ENCODE data around the gene MBOAT7.
"Not testable (repeated sequence)": the region's sequence is repeated elsewhere in the genome, so short reads cannot be mapped to it uniquely, and the experiment has no call there.

MBOAT7 gene

DNA sequence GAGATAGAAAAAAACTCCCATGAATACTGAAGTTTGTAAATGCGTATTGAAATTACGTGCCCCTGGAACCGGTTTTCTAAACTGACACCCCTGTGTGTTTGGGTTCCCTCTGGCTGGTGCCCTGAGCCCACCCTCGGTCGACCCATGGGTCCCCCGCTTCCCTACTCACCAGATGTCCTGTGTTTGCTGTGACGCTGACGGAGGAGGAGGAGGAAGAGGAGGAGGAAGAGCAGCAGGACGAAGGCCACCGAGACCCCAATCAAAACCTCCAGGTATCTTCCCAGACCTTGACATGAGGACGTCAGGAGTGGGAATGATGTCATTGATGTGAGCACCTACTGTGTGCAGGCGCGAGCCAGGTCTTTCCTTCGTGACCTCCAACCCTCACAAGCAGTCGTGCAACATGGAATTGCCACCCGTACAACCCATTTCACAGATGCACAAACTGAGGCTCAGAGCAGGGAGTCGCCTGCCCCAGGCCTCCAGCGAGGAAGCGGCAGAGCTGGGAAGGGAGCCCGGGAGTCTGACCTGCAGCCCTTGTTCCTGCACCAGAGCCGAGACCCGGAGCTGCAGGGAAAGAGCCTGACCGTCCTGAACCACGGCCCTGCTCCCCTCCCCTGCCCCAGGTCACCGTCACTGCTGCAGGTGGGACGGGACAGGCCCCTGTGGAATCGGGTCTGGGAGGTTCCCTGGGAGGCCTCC is 29.7 kb upstream of the MBOAT7 start:
- TF ChIP-seq, protein P1, sequence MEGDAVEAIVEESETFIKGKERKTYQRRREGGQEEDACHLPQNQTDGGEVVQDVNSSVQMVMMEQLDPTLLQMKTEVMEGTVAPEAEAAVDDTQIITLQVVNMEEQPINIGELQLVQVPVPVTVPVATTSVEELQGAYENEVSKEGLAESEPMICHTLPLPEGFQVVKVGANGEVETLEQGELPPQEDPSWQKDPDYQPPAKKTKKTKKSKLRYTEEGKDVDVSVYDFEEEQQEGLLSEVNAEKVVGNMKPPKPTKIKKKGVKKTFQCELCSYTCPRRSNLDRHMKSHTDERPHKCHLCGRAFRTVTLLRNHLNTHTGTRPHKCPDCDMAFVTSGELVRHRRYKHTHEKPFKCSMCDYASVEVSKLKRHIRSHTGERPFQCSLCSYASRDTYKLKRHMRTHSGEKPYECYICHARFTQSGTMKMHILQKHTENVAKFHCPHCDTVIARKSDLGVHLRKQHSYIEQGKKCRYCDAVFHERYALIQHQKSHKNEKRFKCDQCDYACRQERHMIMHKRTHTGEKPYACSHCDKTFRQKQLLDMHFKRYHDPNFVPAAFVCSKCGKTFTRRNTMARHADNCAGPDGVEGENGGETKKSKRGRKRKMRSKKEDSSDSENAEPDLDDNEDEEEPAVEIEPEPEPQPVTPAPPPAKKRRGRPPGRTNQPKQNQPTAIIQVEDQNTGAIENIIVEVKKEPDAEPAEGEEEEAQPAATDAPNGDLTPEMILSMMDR (IDR thresholded peaks at IDR 0.05; ENCODE audit: low read depth, low read length): no peak
- no peak for DNase-seq (ENCODE audit: extremely low read depth, low read depth)

DNA sequence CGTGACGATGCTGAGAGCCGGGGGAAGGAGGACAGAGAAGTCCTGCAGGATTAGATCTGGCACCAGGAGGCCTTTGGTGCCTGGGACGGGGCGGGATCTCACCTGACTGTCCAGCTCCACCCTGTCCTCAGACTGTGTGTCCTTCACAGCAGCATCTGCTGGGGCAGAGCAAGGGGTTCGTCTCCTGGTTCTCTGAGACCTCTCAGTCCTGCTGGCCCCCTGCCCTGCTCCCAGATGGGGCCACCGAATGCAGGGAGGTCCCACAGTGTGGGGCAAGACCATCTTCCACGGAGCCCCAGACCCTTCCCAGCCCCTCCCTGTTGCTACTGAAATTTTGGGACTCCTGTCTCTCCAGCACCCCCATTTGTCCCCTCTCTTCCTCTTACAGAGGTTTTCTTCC is 28.9 kb upstream of the MBOAT7 start:
- TF ChIP-seq, protein P1 (IDR thresholded peaks at IDR 0.05; ENCODE audit: low read depth, low read length): no peak
- no peak for DNase-seq (ENCODE audit: extremely low read depth, low read depth)

DNA sequence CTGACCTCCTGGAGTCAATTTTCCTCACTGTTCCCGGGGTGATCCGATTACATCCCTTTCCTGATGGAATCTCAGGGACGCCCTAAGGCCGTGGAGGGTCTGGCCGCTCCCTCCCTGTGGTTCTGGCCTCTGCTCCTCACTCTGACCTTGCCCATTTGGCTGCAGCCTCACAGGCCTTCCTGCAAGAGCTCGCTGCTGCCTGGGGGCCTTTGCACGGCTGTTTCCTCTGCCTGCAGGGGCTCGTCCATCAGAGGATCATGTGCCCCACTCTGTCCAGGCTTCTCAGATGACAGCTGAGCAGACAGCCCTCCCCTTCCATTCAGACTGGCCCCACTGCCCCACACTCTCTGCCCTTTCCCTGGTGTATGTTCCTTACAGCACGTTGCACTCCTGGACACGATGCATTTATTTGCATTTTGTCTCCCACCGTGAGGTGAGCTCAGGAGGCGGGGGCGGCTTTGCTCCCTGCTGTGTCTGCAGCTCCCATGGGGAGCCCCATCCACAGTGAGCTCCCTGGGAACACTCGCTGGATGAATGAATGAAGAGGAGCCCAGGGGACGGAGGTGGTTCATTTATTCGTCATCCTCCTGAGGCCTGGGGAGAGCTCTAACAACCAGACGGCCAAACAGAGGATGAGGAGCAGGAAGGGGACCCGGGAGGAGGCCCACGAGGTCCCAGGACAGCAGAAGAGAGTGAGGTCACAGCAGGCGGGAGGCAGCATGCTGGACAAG is 28.3 kb upstream of the MBOAT7 start:
- DNase-seq (ENCODE audit: extremely low read depth, low read depth): not testable (repeated sequence)

DNA sequence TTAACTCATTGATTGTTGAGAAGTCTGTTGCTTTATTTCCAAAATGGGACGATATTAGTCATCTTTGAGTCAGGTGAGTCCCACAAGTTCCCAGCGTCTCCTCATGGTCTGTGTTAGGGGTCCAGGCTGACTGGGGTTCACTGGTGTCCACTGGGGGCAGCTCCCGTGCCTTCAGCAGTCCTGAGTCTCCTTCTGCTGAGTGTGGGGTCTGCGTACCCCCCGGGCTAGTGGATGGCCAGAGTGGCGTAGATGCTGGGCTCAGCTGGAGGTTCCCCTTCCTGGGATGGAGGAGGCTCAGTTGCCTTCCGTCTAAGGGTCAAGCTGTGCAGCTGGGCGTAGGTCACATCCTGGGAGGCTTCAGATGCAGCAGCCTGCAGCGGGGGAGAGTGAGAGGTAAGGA is 27.5 kb upstream of the MBOAT7 start:
- TF ChIP-seq, protein P1 (IDR thresholded peaks at IDR 0.05; ENCODE audit: low read depth, low read length): no peak
- DNase-seq (ENCODE audit: extremely low read depth, low read depth): no peak

DNA sequence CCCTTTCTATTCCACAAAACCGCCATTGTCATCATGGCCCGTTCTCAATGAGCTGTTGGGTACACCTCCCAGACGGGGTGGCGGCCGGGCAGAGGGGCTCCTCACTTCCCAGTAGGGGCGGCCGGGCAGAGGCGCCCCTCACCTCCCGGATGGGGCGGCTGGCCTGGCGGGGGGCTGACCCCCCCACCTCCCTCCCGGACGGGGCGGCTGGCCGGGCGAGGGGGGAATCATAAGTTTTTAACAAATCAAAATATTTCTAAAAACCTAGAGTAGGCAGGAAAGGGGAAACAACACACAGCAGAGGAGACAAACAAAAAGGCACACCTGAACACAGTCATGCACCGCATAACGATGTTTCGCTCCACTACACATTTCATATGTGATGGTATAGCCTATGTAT is 25.4 kb upstream of the MBOAT7 start:
- not testable (repeated sequence) for DNase-seq (ENCODE audit: extremely low read depth, low read depth)

DNA sequence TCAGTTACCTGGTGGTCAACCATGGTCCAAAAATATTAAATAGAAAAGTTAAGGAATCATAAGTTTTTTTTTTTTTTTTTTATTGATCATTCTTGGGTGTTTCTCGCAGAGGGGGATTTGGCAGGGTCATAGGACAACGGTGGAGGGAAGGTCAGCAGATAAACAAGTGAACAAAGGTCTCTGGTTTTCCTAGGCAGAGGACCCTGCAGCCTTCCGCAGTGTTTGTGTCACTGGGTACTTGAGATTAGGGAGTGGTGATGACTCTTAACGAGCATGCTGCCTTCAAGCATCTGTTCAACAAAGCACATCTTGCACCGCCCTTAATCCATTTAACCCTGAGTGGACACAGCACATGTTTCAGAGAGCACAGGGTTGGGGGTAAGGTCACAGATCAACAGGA is 24.8 kb upstream of the MBOAT7 start:
- DNase-seq (ENCODE audit: extremely low read depth, low read depth): not testable (repeated sequence)

DNA sequence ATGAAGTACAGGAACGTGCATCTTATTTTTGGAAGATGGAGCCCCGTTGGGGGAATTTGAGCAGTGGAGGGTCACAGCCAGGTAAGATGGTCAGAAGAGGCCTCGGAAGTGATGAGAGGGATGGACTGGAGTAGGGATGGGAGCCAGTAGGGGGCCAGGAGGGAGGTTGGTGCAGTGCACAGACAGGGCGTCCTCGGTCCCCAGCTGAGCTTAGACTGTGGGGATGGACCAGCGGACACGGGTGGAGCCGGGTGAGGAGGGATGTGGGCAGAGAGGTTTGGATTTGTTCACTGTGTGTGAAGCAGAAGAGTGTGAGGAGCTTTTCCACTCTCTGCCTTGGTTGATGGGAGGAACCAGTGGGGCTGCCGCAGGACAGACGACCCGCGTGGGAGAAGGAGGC is 21.9 kb upstream of the MBOAT7 start:
- TF ChIP-seq, protein P1 (IDR thresholded peaks at IDR 0.05; ENCODE audit: low read depth, low read length): no peak
- no peak for DNase-seq (ENCODE audit: extremely low read depth, low read depth)

DNA sequence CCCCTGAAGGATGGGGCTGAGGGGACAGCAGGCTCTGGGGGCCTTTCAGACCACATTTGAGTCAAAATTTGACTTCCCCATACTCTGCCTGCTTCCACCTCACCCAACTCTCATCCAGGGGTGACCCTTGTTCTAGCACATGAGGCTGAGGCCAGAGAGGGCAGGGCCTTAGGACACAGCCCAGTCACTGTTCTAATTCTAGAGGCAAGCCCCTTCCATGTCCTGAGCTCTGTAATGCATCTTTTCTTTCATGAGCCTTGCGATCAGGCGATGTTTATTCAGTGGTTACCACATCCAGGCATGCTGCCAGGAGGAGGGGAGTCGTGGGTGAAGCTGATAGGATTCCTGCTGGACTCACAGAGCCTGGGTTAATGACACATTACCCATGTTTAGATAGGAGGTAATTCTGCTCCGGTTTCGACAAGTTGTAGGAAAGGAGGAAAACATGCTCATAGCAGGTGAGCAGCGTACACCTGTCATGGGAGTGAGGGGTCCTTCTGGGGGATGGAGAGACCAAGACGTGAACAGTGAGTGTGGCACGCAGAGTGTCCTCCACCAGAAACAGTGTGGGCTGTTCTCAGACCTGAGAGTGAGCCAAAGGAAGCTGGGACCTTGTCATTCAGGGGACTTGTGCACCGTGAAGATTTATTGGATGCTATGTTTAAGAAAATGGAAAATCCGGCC is 20.6 kb upstream of the MBOAT7 start:
- TF ChIP-seq, protein P1 (IDR thresholded peaks at IDR 0.05; ENCODE audit: low read depth, low read length): no peak
- DNase-seq (ENCODE audit: extremely low read depth, low read depth): peak; percentile 93

Measured in AG09319 (cell line).